Activated naive CD4-positive, alpha-beta T cell treated with Interleukin-2 at 50 U/mL for 16 hours (primary cell): Measurements from ENCODE around the gene HBP1.
"Not testable (repeated sequence)": the region's sequence is repeated elsewhere in the genome, so short reads cannot be mapped to it uniquely, and the experiment has no call there.

Experiments
- DNase-seq: peaks from one replicate; pipeline ENCODE4 v3.0.0-alpha.2; 2020

HBP1 gene

GRCh38 chr7:107168233-107169119, at the start of gene HBP1:
HBP1 (plus strand) TSS chr7:107169003; CDS start chr7:107179894, 10,891 bp downstream.
- peak; percentile 98 for DNase-seq

GRCh38 chr7:107119376-107120105, 49.3 kb upstream of the HBP1 start:
- DNase-seq: no peak

GRCh38 chr7:107122486-107122911, 46.3 kb upstream of the HBP1 start:
- DNase-seq: no peak

GRCh38 chr7:107123392-107123791, 45.4 kb upstream of the HBP1 start:
- DNase-seq: no peak

GRCh38 chr7:107125475-107125874, 43.3 kb upstream of the HBP1 start:
- DNase-seq: no peak

GRCh38 chr7:107128217-107128616, 40.6 kb upstream of the HBP1 start:
- no peak for DNase-seq

- no peak for DNase-seq
Observed at GRCh38 chr7:107128748-107129147, 40.1 kb upstream of the HBP1 start.

GRCh38 chr7:107130487-107131220, 38.1 kb upstream of the HBP1 start:
- no peak for DNase-seq

- no peak for DNase-seq
Observed at GRCh38 chr7:107133396-107133795, 35.4 kb upstream of the HBP1 start.

GRCh38 chr7:107138696-107139420, 29.9 kb upstream of the HBP1 start:
- no peak for DNase-seq

- not testable (repeated sequence) for DNase-seq
Observed at GRCh38 chr7:107143875-107144274, 24.9 kb upstream of the HBP1 start.

GRCh38 chr7:107145067-107145838, 23.6 kb upstream of the HBP1 start:
- DNase-seq: no peak

- DNase-seq: peak; percentile 33
Observed at GRCh38 chr7:107147464-107148393, 21.1 kb upstream of the HBP1 start.

- DNase-seq: no peak
Observed at GRCh38 chr7:107148721-107149120, 20.1 kb upstream of the HBP1 start.

GRCh38 chr7:107149863-107150262, 18.9 kb upstream of the HBP1 start:
- DNase-seq: no peak

GRCh38 chr7:107150375-107151073, 18.3 kb upstream of the HBP1 start:
- DNase-seq: peak; percentile 75

- no peak for DNase-seq
Observed at GRCh38 chr7:107151538-107151937, 17.3 kb upstream of the HBP1 start.

- DNase-seq: no peak
Observed at GRCh38 chr7:107152011-107152410, 16.8 kb upstream of the HBP1 start.

GRCh38 chr7:107154826-107155225, 14.0 kb upstream of the HBP1 start:
- DNase-seq: no peak

GRCh38 chr7:107155726-107156125, 13.1 kb upstream of the HBP1 start:
- not testable (repeated sequence) for DNase-seq
